NCI-H526 treated with DMSO at 0.1 percent for 48 hours (cell line): ENCODE data around the gene ZNF335.
A peak's percentile ranks its signal among the peaks of the same experiment; 100 is the strongest.

Experiments used
- DNase-seq: peaks from one replicate; lab custom pipeline; 2025; lab: John Stamatoyannopoulos, UW

Gene ZNF335

GRCh38 chr20:45971675-45972499, at the start of gene ZNF335:
TSS of gene ZNF335 (minus strand) at chr20:45972203. CDS start at chr20:45971410, 793 bp downstream.
- DNase-seq: peak; percentile 96

GRCh38 chr20:46020555-46020954, 48.6 kb upstream of the ZNF335 start:
- no peak for DNase-seq

- DNase-seq: no peak
These were observed 46.6 kb upstream of the ZNF335 start for GRCh38 chr20:46018611-46019010.

- DNase-seq: no peak
These were observed 46.1 kb upstream of the ZNF335 start for GRCh38 chr20:46018112-46018511.

GRCh38 chr20:46017272-46017671, 45.3 kb upstream of the ZNF335 start:
- no peak for DNase-seq

- no peak for DNase-seq
These were observed 42.8 kb upstream of the ZNF335 start for GRCh38 chr20:46014517-46015396.

GRCh38 chr20:46013829-46014516, 42.0 kb upstream of the ZNF335 start:
- DNase-seq: peak; percentile 60

- no peak for DNase-seq
These were observed 41.4 kb upstream of the ZNF335 start for GRCh38 chr20:46013322-46013828.

- DNase-seq: no peak
These were observed 40.9 kb upstream of the ZNF335 start for GRCh38 chr20:46012921-46013320.

GRCh38 chr20:46011631-46012482, 39.9 kb upstream of the ZNF335 start:
- peak; percentile 85 for DNase-seq

GRCh38 chr20:46010491-46011391, 38.7 kb upstream of the ZNF335 start:
- DNase-seq: no peak

- DNase-seq: no peak
These were observed 37.8 kb upstream of the ZNF335 start for GRCh38 chr20:46009816-46010215.

- no peak for DNase-seq
These were observed 35.7 kb upstream of the ZNF335 start for GRCh38 chr20:46007671-46008070.

GRCh38 chr20:46006964-46007363, 35.0 kb upstream of the ZNF335 start:
- DNase-seq: no peak

GRCh38 chr20:46006022-46006705, 34.2 kb upstream of the ZNF335 start:
- DNase-seq: no peak

GRCh38 chr20:46004889-46005473, 33.0 kb upstream of the ZNF335 start:
- DNase-seq: no peak

GRCh38 chr20:46004187-46004586, 32.2 kb upstream of the ZNF335 start:
- DNase-seq: no peak

GRCh38 chr20:46002008-46002407, 30.0 kb upstream of the ZNF335 start:
- DNase-seq: no peak

- DNase-seq: no peak
These were observed 29.5 kb upstream of the ZNF335 start for GRCh38 chr20:46001498-46001897.
